HepG2 (cell line): ENCODE measurements around the gene FAM149A. TPM values are rescaled to one million over a fixed set of nuclear protein-coding genes. Genes with fewer than 3 reads are reported as not detected.
A peak's percentile ranks its signal among the peaks of the same experiment; 100 is the strongest.

Experiments
- ATAC-seq: fragments of 200-7000 bp; cut with Tn5 transposase; 3 replicates; pipeline ENCODE4 v1.9.1; 2020; ENCODE audit warnings: mild to moderate bottlenecking, moderate library complexity
- BruUV-seq: library from RNA; stranded (reverse); fragments of 400-500 nt; replicated peaks from 2 replicates; lab custom pipeline; 2021; lab: Mats Ljungman, UMichigan
- CTCF ChIA-PET: fragments of 300-600 bp; formaldehyde crosslinking; extraction: SDS; loops from one replicate; lab custom pipeline; 2021; ENCODE audit warnings: low total read pairs, inconsistent platforms, low intra/inter-chr PET ratio; lab: Yijun Ruan, JAX
- POLR2A ChIA-PET: fragments of 350-600 bp; sonication (Branson Sonifier 250); formaldehyde crosslinking; loops from one replicate; lab custom pipeline; 2020; ENCODE audit warnings: antibody characterized with exemption, inconsistent platforms; lab: Yijun Ruan, JAX
- DNase-seq: peaks from one replicate; pipeline ENCODE4 v3.0.0-alpha.2; 2015; ENCODE audit warnings: low spot score
- FAIRE-seq: peaks from 3 replicates; lab custom pipeline; 2011; peaks lifted over from hg19 to GRCh38; lab: Jason Lieb, UNC
- H2AFZ ChIP-seq: one replicate; pipeline ENCODE4 v1.6.1; 2011; ENCODE audit warnings: low read length, inconsistent platforms
- H3K27ac ChIP-seq: fragments of 300-600 bp; 3 replicates; pipeline ENCODE4 v1.8.0; 2011; ENCODE audit warnings: mixed run types, mild to moderate bottlenecking, mixed read lengths, low read length, inconsistent platforms; ENCODE audit not compliant: insufficient read depth; ENCODE audit errors: extremely low read length
- H3K27me3 ChIP-seq, 2 experiments: fragments of 200-600 bp in 1 of 2; 2 replicates in 1 of 2; 3 replicates in 1 of 2; pipeline versions ENCODE4 v1.6.0 to v1.8.0; 2011; ENCODE audit warnings: low read length in 2 of 2, mild to moderate bottlenecking in 2 of 2, moderate library complexity in 2 of 2, inconsistent platforms in 1 of 2; ENCODE audit not compliant: insufficient read depth in 2 of 2, control insufficient read depth in 1 of 2
- H3K36me3 ChIP-seq, 2 experiments: fragments of 200-600 bp in 1 of 2; replicated peaks in 1 of 2; 2 replicates in 1 of 2; 3 replicates in 1 of 2; pipeline versions ENCODE4 v1.5.1 to v1.8.0; 2011; ENCODE audit warnings: low read length in 2 of 2, inconsistent platforms in 1 of 2; ENCODE audit not compliant: insufficient read depth in 2 of 2, control insufficient read depth in 1 of 2
- H3K4me1 ChIP-seq: 2 replicates; pipeline ENCODE4 v1.5.1; 2012; ENCODE audit warnings: low read length, inconsistent platforms; ENCODE audit not compliant: insufficient read depth
- H3K4me2 ChIP-seq: 2 replicates; pipeline ENCODE4 v1.6.0; 2011; ENCODE audit warnings: low read depth, low read length, inconsistent platforms
- H3K4me3 ChIP-seq, 3 experiments: fragments of 200-600 bp in 1 of 3; sonication (generic), shearing (Covaris generic) in 1 of 3; replicated peaks in 1 of 3; 2 replicates each; pipeline ENCODE4 v1.5.1; 2011 to 2016; ENCODE audit warnings: low read length in 3 of 3, inconsistent platforms in 2 of 3, low read depth in 2 of 3, mild to moderate bottlenecking in 2 of 3, control low read depth in 1 of 3, mixed read lengths in 1 of 3; ENCODE audit not compliant: insufficient read depth in 1 of 3
- H3K79me2 ChIP-seq: one replicate; pipeline ENCODE4 v1.6.1; 2011; ENCODE audit warnings: low read length, inconsistent platforms; ENCODE audit not compliant: insufficient read depth
- H3K9ac ChIP-seq: 2 replicates; pipeline ENCODE4 v1.6.0; 2011; ENCODE audit warnings: mild to moderate bottlenecking, low read depth, low read length, inconsistent platforms; ENCODE audit not compliant: insufficient read depth
- H3K9me3 ChIP-seq: 2 replicates; pipeline ENCODE4 v1.5.1; 2012; ENCODE audit warnings: mild to moderate bottlenecking, low read length
- H4K20me1 ChIP-seq: 2 replicates; pipeline ENCODE4 v1.6.0; 2011; ENCODE audit warnings: inconsistent platforms, mild to moderate bottlenecking, low read length, moderate library complexity; ENCODE audit not compliant: insufficient read depth
- IRF2 ChIP-seq: IDR thresholded peaks from 2 replicates; pipeline ENCODE4 v1.6.1; 2018; ENCODE audit warnings: missing genetic modification reagents, missing compliant biosample characterization
- PRDM10 ChIP-seq: sonication (generic); formaldehyde crosslinking; IDR thresholded peaks from 2 replicates; pipeline ENCODE4 v1.4.0; 2020; ENCODE audit warnings: low read depth, missing genetic modification reagents
- ZNF232 ChIP-seq: sonication (generic); formaldehyde crosslinking; IDR thresholded peaks from 2 replicates; pipeline ENCODE4 v1.4.0; 2020; ENCODE audit warnings: missing genetic modification reagents, borderline replicate concordance
- WGBS: methylation state at CpG from one replicate; pipeline ENCODE4 v1.1.6; 2017; ENCODE audit warnings: low lambda C conversion rate; 5-methylcytosine and 5-hydroxymethylcytosine counted together
- in situ Hi-C: cut with HindIII; loops from 2 replicates; pipeline ENCODE4 v1.10.0; 2017; ENCODE audit warnings: low pct_unique_long_range_greater_than_20kb; ENCODE audit not compliant: extremely low pct_ligation_motif_present
- intact Hi-C: fragments of 100-400 bp; cut with micrococcal nuclease; formaldehyde crosslinking; loops from one replicate; pipeline ENCODE4 v1.10.0; 2022; ENCODE audit not compliant: unreplicated experiment
- polyA plus RNA-seq, 8 experiments: library from polyadenylated mRNA; depleted of rRNA in 3 of 8; stranded (reverse) in 7 of 8; unstranded in 1 of 8; fragments of >200 nt; fragmentation: Illumina TruSeq in 4 of 8; extraction: Trizol in 4 of 8; gene quantifications; 2 replicates each; pipeline versions ENCODE4 v1.2.1 to v1.2.3, GENCODE V29; 2011 to 2016; ENCODE audit warnings: low read depth in 4 of 8, missing spikeins in 1 of 8, mixed read lengths in 1 of 8; ENCODE audit not compliant: insufficient read depth in 1 of 8
- total RNA-seq, 5 experiments: library from RNA; depleted of rRNA; stranded (reverse); fragments of >200 nt; fragmentation: Illumina TruSeq; extraction: Trizol; gene quantifications; 2 replicates each; pipeline ENCODE4 v1.2.3, GENCODE V29; 2016; ENCODE audit warnings: low read depth in 1 of 5

Gene FAM149A
- total and polyA plus RNA-seq, 2 of the 13 experiments (the other 11 are each of a cell fraction or from before 2014, with no cell fraction given): not detected

GRCh38 chr4:186068581-186069348 is 35.7 kb upstream of the FAM149A start, which contains the start of gene TLR3:
Gene TLR3 (plus strand): TSS chr4:186069156. CDS start chr4:186076620, 7,464 bp downstream.
- Histone ChIP-seq H3K36me3 (no peaks in the 10 kb centered on the region), H3K79me2 (no peaks in the 10 kb centered on the region), H3K27me3 (peaks cover 0 to 3% of the 10 kb centered on the region in 2 experiments; a peak in 1 of 5 replicates), H3K4me2 (peak within 1 kb of the TSS; percentile 80), H3K9ac (no peak within 1 kb of the TSS; the same call in 1 of the 2 replicates), H2AFZ (peak within 1 kb of the TSS; percentile 87), H3K4me3 (peak within 1 kb of the TSS; percentile 28 to 55 (median 41)), H4K20me1 (no peaks in the 10 kb centered on the region), H3K9me3 (no peaks in the 10 kb centered on the region)
- BruUV-seq: no TSS peak
- intact Hi-C loops: loop anchor here (1.0 to 5.0 kb wide), 2 partner anchors 69 to 134 kb away; no protein-coding TSS in a partner anchor
- ChIA-PET CTCF (interaction anchor here (1.1 kb wide), 1 partner anchor 69 kb away, joined by 3 read pairs; no protein-coding TSS in a partner anchor), POLR2A (no interaction called here)
- FAIRE-seq: no peak
- DNase-seq: no peak
- ATAC-seq: peak; percentile 49
- in situ Hi-C loops: no loop called here
- TF ChIP-seq PRDM10 (CRISPR knock-in tag) (0 out of 2 replicates have a peak, but pooled peaks have one; percentile 35), ZNF232 (CRISPR knock-in tag) (no peak), IRF2 (peak; percentile 29; the same call in 1 of the 2 replicates)
- TF ChIP-seq, all 625 proteins: peak for 2
- peaks cover 22% of the 10 kb centered on the region for H3K4me1 ChIP-seq
- no peak within 1 kb of the TSS for H3K27ac ChIP-seq
- WGBS: 8% methylated on average over 12 of the region's 12 CpGs
